Activated naive CD4-positive, alpha-beta T cell treated with anti-CD3 and anti-CD28 coated beads for 36 hours (primary cell): ENCODE measurements around the gene LRRC7. TPM values are rescaled to one million over a fixed set of nuclear protein-coding genes. Genes with fewer than 3 reads are reported as not detected.

Source experiments
- CTCF ChIA-PET: fragments of 350-600 bp; sonication (Branson Sonifier 250); formaldehyde crosslinking; loops from one replicate; lab custom pipeline; 2021; ENCODE audit warnings: antibody characterized with exemption; lab: Charles Lee
- DNase-seq: peaks from one replicate; pipeline ENCODE4 v3.0.0-alpha.2; 2020
- H3K27ac Mint-ChIP-seq: one replicate; pipeline ENCODE4 v1.8.0; 2021; ENCODE audit warnings: mild to moderate bottlenecking, mixed read lengths
- H3K27me3 Mint-ChIP-seq: one replicate; pipeline ENCODE4 v1.8.0; 2021; ENCODE audit warnings: low read depth, mixed read lengths
- H3K36me3 Mint-ChIP-seq: one replicate; pipeline ENCODE4 v1.8.0; 2021; ENCODE audit warnings: low read depth, mixed read lengths
- H3K4me1 Mint-ChIP-seq: one replicate; pipeline ENCODE4 v1.8.0; 2021; ENCODE audit warnings: low read depth, mixed read lengths
- H3K4me3 Mint-ChIP-seq: one replicate; pipeline ENCODE4 v1.8.0; 2021; ENCODE audit warnings: mild to moderate bottlenecking, moderate library complexity, mixed read lengths
- H3K9me3 Mint-ChIP-seq: one replicate; pipeline ENCODE4 v1.8.0; 2021; ENCODE audit warnings: mixed read lengths
- intact Hi-C: fragments of 100-400 bp; cut with micrococcal nuclease; formaldehyde crosslinking; loops from one replicate; pipeline ENCODE4 v1.15.1; 2023
- total RNA-seq, 2 experiments: library from RNA; stranded (reverse); gene quantifications; one replicate each; pipeline ENCODE4 v1.2.3, GENCODE V29; 2021

Gene LRRC7
- total RNA-seq, 2 experiments from 2014 or later = not detected

- Mint-ChIP-seq H3K36me3 (peaks cover 8% of the 10 kb centered on the region), H3K27ac (no peak overlapping the region), H3K4me1 (no peaks in the 10 kb centered on the region), H3K27me3 (no peaks in the 10 kb centered on the region), H3K9me3 (no peaks in the 10 kb centered on the region), H3K4me3 (no peak overlapping the region)
- intact Hi-C loops = no loop called here
- CTCF ChIA-PET = no interaction called here
- no peak for DNase-seq
Observed at GRCh38 chr1:70156529-70157120, 588.9 kb downstream of the LRRC7 start.

DNA sequence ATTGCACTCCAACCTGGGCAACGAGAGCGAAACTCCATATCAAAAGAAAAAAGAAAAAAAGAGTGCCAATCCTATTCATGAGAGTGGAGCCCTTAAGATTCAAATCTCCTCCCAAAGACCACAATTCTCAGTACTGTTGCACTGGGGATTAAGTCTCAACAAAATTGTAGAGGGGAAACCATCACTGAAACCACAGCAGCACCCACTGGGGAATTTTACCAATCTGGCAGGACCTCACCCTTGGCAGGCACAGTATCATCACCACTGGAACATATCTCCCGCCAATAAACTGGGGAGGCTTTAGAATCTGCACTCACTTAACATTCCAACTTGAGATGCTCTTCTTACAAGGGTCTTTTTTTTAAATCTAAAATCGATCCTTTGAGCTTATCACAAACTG is 596.6 kb downstream of the LRRC7 start:
- H3K36me3 Mint-ChIP-seq = peaks cover 18% of the 10 kb centered on the region
- DNase-seq = no peak
- CTCF ChIA-PET = no interaction called here
- no peak overlapping the region for H3K27ac Mint-ChIP-seq
- no peaks in the 10 kb centered on the region for H3K9me3 Mint-ChIP-seq
- no peaks in the 10 kb centered on the region for H3K27me3 Mint-ChIP-seq
- no peaks in the 10 kb centered on the region for H3K4me1 Mint-ChIP-seq
- H3K4me3 Mint-ChIP-seq = no peak overlapping the region
- intact Hi-C loops = no loop called here

DNA sequence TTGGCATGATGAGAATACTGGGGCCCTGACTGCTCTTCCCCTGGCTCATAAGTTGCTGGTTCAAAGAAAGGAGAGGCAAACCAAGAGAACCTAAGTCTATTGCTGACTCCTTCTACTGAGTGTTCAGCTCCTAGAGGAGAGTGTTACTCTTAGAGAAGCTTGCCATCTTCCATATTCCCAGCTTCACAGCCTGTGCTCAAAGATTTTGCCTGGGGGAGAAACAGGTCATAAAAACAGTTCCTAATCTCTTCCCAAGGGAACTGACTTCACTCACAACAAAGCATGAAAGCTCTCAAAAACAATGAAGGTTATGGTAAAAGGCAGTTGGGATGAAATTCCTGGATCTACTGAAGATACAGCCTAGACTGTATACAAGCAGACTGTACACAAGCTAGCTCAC is 600.6 kb downstream of the LRRC7 start:
- Mint-ChIP-seq H3K4me1 (no peaks in the 10 kb centered on the region), H3K27ac (no peak overlapping the region), H3K27me3 (no peaks in the 10 kb centered on the region), H3K4me3 (no peak overlapping the region), H3K36me3 (peaks cover 11% of the 10 kb centered on the region), H3K9me3 (no peaks in the 10 kb centered on the region)
- no peak for DNase-seq
- CTCF ChIA-PET = interaction anchor here (1.0 to 1.2 kb wide), 2 partner anchors 22 to 341 kb away, joined by 3 to 4 read pairs; no protein-coding TSS in a partner anchor
- intact Hi-C loops = no loop called here

- peaks cover 12% of the 10 kb centered on the region for H3K36me3 Mint-ChIP-seq
- DNase-seq = no peak
- no peak overlapping the region for H3K27ac Mint-ChIP-seq
- H3K27me3 Mint-ChIP-seq = no peaks in the 10 kb centered on the region
- intact Hi-C loops = no loop called here
- CTCF ChIA-PET = interaction anchor here (1.0 to 1.2 kb wide), 2 partner anchors 21 to 340 kb away, joined by 3 to 4 read pairs; no protein-coding TSS in a partner anchor
- H3K4me1 Mint-ChIP-seq = no peaks in the 10 kb centered on the region
- no peaks in the 10 kb centered on the region for H3K9me3 Mint-ChIP-seq
- H3K4me3 Mint-ChIP-seq = no peak overlapping the region
Observed at GRCh38 chr1:70169018-70169839, 601.5 kb downstream of the LRRC7 start.

DNA sequence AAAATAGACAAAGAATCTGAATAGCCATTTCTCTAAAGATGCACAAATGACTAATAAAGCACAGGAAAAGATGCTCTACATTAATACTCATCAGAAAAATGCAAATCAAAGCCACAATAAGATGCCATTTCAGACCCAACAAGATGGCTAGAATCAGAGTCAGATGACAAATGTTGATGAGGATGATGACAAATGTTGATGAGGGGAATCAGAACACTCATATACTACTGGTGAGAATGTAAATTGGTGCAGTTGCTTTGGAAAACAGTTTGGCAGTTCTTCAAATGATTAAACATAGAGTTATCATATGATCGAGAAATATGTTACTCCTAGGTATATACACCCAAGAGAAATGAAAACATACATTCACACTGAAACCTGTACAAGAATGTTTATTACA is 603.8 kb downstream of the LRRC7 start:
- Mint-ChIP-seq H3K4me1 (no peaks in the 10 kb centered on the region), H3K27ac (no peak overlapping the region), H3K27me3 (no peaks in the 10 kb centered on the region), H3K9me3 (no peaks in the 10 kb centered on the region), H3K4me3 (no peak overlapping the region), H3K36me3 (peaks cover 10% of the 10 kb centered on the region)
- intact Hi-C loops = no loop called here
- CTCF ChIA-PET = no interaction called here
- DNase-seq = no peak
